Spleen (tissue), 11 donors: Measurements from ENCODE around the gene SPIN1. TPM values are rescaled to one million over a fixed set of nuclear protein-coding genes. Genes with fewer than 3 reads are reported as not detected.

Source experiments
- DNase-seq: peaks from one replicate; pipeline ENCODE4 v3.0.0-alpha.2; 2020
- H3K27ac ChIP-seq, 8 donors: fragments of 200-600 bp; sonication (generic) in 7 of 8; 1 replicate in 4 of 8; 2 replicates in 4 of 8; pipeline versions ENCODE4 v1.5.0 to v1.8.0; 2016 to 2021; ENCODE audit warnings: inconsistent platforms in 4 of 8, mild to moderate bottlenecking in 4 of 8, moderate library complexity in 1 of 8
- H3K27me3 ChIP-seq, 7 donors: fragments of 200-600 bp; sonication (generic) in 6 of 7; replicated peaks in 1 of 7; 1 replicate in 4 of 7; 2 replicates in 3 of 7; pipeline versions ENCODE4 v1.5.0 to v1.8.0; 2016 to 2021; ENCODE audit warnings: inconsistent platforms in 3 of 7, mild to moderate bottlenecking in 1 of 7
- H3K36me3 ChIP-seq, 6 donors: fragments of 200-600 bp; sonication (generic) in 5 of 6; 1 replicate in 4 of 6; 2 replicates in 2 of 6; pipeline versions ENCODE4 v1.5.0 to v1.8.0; 2016 to 2021; ENCODE audit warnings: inconsistent platforms in 2 of 6
- H3K4me1 ChIP-seq, 6 donors: fragments of 200-600 bp; sonication (generic) in 5 of 6; 1 replicate in 3 of 6; 2 replicates in 3 of 6; pipeline versions ENCODE4 v1.5.0 to v1.8.0; 2016 to 2021; ENCODE audit warnings: inconsistent platforms in 3 of 6
- H3K4me3 ChIP-seq, 8 donors: fragments of 200-600 bp; sonication (generic) in 7 of 8; 1 replicate in 4 of 8; 2 replicates in 4 of 8; pipeline versions ENCODE4 v1.5.0 to v1.8.0; 2016 to 2021; ENCODE audit warnings: inconsistent platforms in 4 of 8, mild to moderate bottlenecking in 4 of 8, moderate library complexity in 2 of 8
- H3K9me3 ChIP-seq, 8 donors: fragments of 200-600 bp; sonication (generic) in 7 of 8; 1 replicate in 4 of 8; 2 replicates in 4 of 8; pipeline versions ENCODE4 v1.5.0 to v1.8.0; 2016 to 2021; ENCODE audit warnings: inconsistent platforms in 4 of 8
- POLR2A ChIP-seq, 3 donors: fragments of 450-650 bp; IDR thresholded peaks; one replicate each; pipeline ENCODE4 v1.5.1; 2017; ENCODE audit warnings: antibody characterized with exemption in 3 of 3, mild to moderate bottlenecking in 1 of 3
- POLR2AphosphoS5 ChIP-seq, 3 donors: sonication (generic); formaldehyde crosslinking; IDR thresholded peaks; one replicate each; pipeline ENCODE4 v1.5.1; 2017; ENCODE audit warnings: antibody characterized with exemption in 3 of 3
- WGBS, 5 donors: extraction: QIAGEN DNeasy Blood & Tissue Kit in 3 of 5; methylation state at CpG; one replicate each; pipeline versions ENCODE4 v1.1.5 to v1.1.7; 2013 to 2018; 5-methylcytosine and 5-hydroxymethylcytosine counted together
- intact Hi-C: fragments of 100-400 bp; cut with DNase I; formaldehyde crosslinking; loops from one replicate; pipeline ENCODE4 v1.15.0; 2023; ENCODE audit warnings: low total_unique reads
- polyA plus RNA-seq, 3 donors: library from polyadenylated mRNA; stranded (reverse); fragments of 200-250 nt; gene quantifications; one replicate each; pipeline ENCODE4 v1.2.1, GENCODE V29; 2013
- total RNA-seq, 7 donors: library from RNA; depleted of rRNA in 3 of 7; stranded (reverse); fragments of >200 nt in 3 of 7; fragmentation: NEBNext Ultra II Directional in 4 of 7; extraction: Animal tissue kit (Norgen Biotek cat#: 25700) in 4 of 7; gene quantifications; one replicate each; pipeline versions ENCODE4 v1.1.0 to v1.2.1, GENCODE V29; 2016 to 2021
- TF ChIP-seq, protein P1 (sequence below), 11 experiments: fragments of 200-600 bp in 7 of 11; fragments of 450-650 bp in 4 of 11; sonication (generic) in 4 of 11; IDR thresholded peaks in 8 of 11; conservative IDR thresholded peaks in 3 of 11; 1 replicate in 7 of 11; 2 replicates in 4 of 11; pipeline versions ENCODE4 v1.4.0 to v1.8.0; 2016 to 2021; ENCODE audit warnings: antibody characterized with exemption in 11 of 11, inconsistent platforms in 4 of 11, mild to moderate bottlenecking in 1 of 11
- donor health status: healthy with polysubstance abuse.
- donor health status: DM: no; HTN: no; CAD: no; lungs with moderate emphysema.
- donor health status: DM: no; HTN: no; CAD: no.
- donor health status: Bipolar disorder and iron deficiency.
- donor health status: healthy.
- donor health status: DM: no; HTN: no; CAD: no.
- donor health status: DM: yes; HTN: yes; CAD: no.

SPIN1 gene
- total and polyA plus RNA-seq, 10 donors, result 12.6 to 55.1 (median 42.9) TPM

DNA sequence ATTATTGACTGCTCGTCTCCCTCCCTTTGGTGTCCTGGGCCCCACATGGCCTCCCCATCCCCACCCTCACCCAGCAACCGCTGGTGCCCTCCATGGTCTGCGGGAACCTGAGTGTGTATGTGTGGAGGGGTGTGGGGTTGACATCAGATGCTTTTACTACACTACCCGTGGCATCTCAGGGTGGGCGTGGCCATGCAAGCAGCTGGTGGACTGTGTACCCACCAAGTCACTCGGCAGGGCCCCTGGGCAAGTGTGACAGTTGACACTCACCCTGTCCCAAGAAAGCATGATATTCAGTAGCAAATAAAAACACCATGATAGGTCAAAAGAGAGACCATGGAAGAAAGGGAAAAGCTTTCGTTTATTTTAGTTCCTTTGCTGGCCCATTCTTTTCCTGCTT lies 139.4 kb downstream of the SPIN1 start:
- peaks cover 0 to 17% (median 4%) of the 10 kb centered on the region in 6 donors for H3K4me1 ChIP-seq
- intact Hi-C loops, result no loop called here
- WGBS, 5 donors, result 74 to 86% (median 80%) methylated on average over 7 of the region's 7 CpGs
- H3K9me3 ChIP-seq, result no peaks in the 10 kb centered on the region
- H3K4me3 ChIP-seq, result no peak overlapping the region
- peaks cover 0 to 30% (median 7%) of the 10 kb centered on the region in 7 donors for H3K27me3 ChIP-seq
- no peak overlapping the region for H3K27ac ChIP-seq
- no peaks in the 10 kb centered on the region for H3K36me3 ChIP-seq
- no peak for TF ChIP-seq POLR2AphosphoS5 (IDR thresholded peaks at IDR 0.05)
- TF ChIP-seq, protein P1, sequence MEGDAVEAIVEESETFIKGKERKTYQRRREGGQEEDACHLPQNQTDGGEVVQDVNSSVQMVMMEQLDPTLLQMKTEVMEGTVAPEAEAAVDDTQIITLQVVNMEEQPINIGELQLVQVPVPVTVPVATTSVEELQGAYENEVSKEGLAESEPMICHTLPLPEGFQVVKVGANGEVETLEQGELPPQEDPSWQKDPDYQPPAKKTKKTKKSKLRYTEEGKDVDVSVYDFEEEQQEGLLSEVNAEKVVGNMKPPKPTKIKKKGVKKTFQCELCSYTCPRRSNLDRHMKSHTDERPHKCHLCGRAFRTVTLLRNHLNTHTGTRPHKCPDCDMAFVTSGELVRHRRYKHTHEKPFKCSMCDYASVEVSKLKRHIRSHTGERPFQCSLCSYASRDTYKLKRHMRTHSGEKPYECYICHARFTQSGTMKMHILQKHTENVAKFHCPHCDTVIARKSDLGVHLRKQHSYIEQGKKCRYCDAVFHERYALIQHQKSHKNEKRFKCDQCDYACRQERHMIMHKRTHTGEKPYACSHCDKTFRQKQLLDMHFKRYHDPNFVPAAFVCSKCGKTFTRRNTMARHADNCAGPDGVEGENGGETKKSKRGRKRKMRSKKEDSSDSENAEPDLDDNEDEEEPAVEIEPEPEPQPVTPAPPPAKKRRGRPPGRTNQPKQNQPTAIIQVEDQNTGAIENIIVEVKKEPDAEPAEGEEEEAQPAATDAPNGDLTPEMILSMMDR (IDR thresholded peaks at IDR 0.05 in 8 of 11, conservative IDR thresholded peaks at IDR 0.05 in 3 of 11), result no peak
- TF ChIP-seq POLR2A (IDR thresholded peaks at IDR 0.05), result no peak
- DNase-seq, result no peak

Other genes with a start within 250 kb of the SPIN1 start
- not detected for gene SPATA31C2, start 250.0 kb upstream of the SPIN1 start, total RNA-seq
- not detected for gene SPATA31C2, start 250.0 kb upstream of the SPIN1 start, polyA plus RNA-seq
- gene NXNL2, start 146.7 kb downstream of the SPIN1 start, total RNA-seq, result under 1 TPM in 2 of 7 donors, not detected in 5; 0.51 to 0.94 TPM
- gene NXNL2, start 146.7 kb downstream of the SPIN1 start, polyA plus RNA-seq, result under 1 TPM; 0.22 to 0.29 (median 0.23) TPM